Measurements from ENCODE around the gene RTTN. TPM values are rescaled to one million over a fixed set of nuclear protein-coding genes. Genes with fewer than 3 reads are reported as not detected.
A peak's percentile ranks its signal among the peaks of the same experiment; 100 is the strongest.

Gene RTTN
- total and polyA plus RNA-seq, 2 of the 4 experiments (the other 2 are of a cell fraction): 5.8 to 19.9 TPM

DNA sequence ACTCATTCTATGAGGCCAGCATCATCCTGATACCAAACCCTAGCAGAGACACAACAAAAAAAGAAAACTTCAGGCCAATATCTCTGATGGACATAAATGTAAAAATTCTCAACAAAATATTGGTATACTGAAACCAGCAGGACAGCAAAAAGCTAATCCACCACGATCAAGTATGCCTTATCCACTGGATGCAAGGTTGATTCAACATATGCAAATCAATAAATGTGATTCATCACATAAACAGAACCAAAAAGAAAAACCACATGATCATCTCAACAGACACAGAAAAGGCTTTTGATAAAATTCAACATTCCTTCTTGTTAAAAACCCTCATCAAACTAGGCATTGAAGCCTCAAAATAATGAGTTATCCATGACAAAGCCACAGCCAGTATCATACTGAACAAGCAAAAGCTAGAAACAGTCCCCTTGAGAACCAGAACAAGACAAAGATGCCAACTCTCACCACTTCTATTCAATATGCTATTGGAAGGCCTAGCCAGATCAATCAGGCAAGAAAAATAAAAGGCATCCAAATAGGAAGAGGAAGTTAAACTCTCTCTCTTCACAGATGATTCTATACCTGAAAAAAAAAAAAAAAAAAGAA lies 45.3 kb downstream of the RTTN start:
- no CpG with 5 or more reads among the region's 1 CpG for WGBS, 2 experiments (ENCODE audit: extremely low coverage in 2 of 2, insufficient read length in 1 of 2)
- no peak overlapping the region for H2BK15ac ChIP-seq (ENCODE audit: low read depth, low read length)
- no peak overlapping the region; a peak in 1 of 4 replicates for H4K8ac ChIP-seq (ENCODE audit: low read depth in 2 of 2, low read length in 2 of 2)
- H4K91ac ChIP-seq (ENCODE audit: insufficient read depth, low read depth, low read length): no peak overlapping the region
- H2BK120ac ChIP-seq (ENCODE audit: low read depth, low read length): peak overlapping the region; percentile 42; the same call in 1 of the 2 replicates
- BruUV-seq (replicated peaks): no TSS peak
- TF ChIP-seq RAD21 (IDR thresholded peaks at IDR 0.05; ENCODE audit: low read length): no peak
- TF ChIP-seq, protein P1, sequence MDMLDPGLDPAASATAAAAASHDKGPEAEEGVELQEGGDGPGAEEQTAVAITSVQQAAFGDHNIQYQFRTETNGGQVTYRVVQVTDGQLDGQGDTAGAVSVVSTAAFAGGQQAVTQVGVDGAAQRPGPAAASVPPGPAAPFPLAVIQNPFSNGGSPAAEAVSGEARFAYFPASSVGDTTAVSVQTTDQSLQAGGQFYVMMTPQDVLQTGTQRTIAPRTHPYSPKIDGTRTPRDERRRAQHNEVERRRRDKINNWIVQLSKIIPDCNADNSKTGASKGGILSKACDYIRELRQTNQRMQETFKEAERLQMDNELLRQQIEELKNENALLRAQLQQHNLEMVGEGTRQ (IDR thresholded peaks at IDR 0.05; ENCODE audit: low read depth, low read length): no peak
- H4K5ac ChIP-seq (ENCODE audit: low read depth, low read length): no peak overlapping the region
- H2BK5ac ChIP-seq (ENCODE audit: low read depth, low read length, poor library complexity, severe bottlenecking): no peak overlapping the region
- H3K4ac ChIP-seq (ENCODE audit: low read depth, low read length): no peak overlapping the region
- ChIA-PET POLR2A (ENCODE audit: unreplicated experiment) (no interaction called here), CTCF (interaction anchor here (0.7 kb wide), 1 partner anchor 238 kb away, joined by 8 read pairs; no protein-coding TSS in a partner anchor)
- no peak overlapping the region for H2BK20ac ChIP-seq (ENCODE audit: low read depth, low read length)
- no peak overlapping the region for H3K9ac ChIP-seq (ENCODE audit: low read depth, low read length)
- ATAC-seq (ENCODE audit: low read depth): no peak
- H2AK5ac ChIP-seq (ENCODE audit: low read depth, low read length): no peak overlapping the region
- peaks cover 3 to 9% of the 10 kb centered on the region in 2 experiments; a peak in 2 of 4 replicates for H3K79me1 ChIP-seq (ENCODE audit: low read depth in 1 of 2, low read length in 2 of 2)
- dilution Hi-C loops (cut with HindIII; ENCODE audit: low sequenced_read_pairs, unreplicated experiment) (no loop called here), intact Hi-C loops (cut with micrococcal nuclease) (no loop called here), in situ Hi-C loops (cut with MboI; ENCODE audit: low sequenced_read_pairs) (no loop called here)
- H3K27me3 ChIP-seq (ENCODE audit: control insufficient read depth, insufficient read depth, low read length): no peaks in the 10 kb centered on the region
- H3K36me3 ChIP-seq (ENCODE audit: control insufficient read depth, insufficient read depth, low read length): no peaks in the 10 kb centered on the region
- no peak overlapping the region for H3K14ac ChIP-seq (replicated peaks; ENCODE audit: low read depth, low read length)
- H3K4me1 ChIP-seq (ENCODE audit: control insufficient read depth, insufficient read depth, low read length): peaks cover 2% of the 10 kb centered on the region
- no peak overlapping the region for H3K27ac ChIP-seq (ENCODE audit: insufficient read depth, low read length)
- no peaks in the 10 kb centered on the region for H4K20me1 ChIP-seq (ENCODE audit: insufficient read depth, low read length)
- no peak overlapping the region for H2AK9ac ChIP-seq (replicated peaks; ENCODE audit: low read depth, low read length, poor library complexity)
- H3K23ac ChIP-seq (ENCODE audit: low read depth, low read length): no peak overlapping the region
- H3K9me3 ChIP-seq (ENCODE audit: control insufficient read depth, insufficient read depth, low read length): peaks cover 4% of the 10 kb centered on the region; the same call in 1 of the 2 replicates
- peak overlapping the region; percentile 28; the same call in 1 of the 2 replicates for H3K18ac ChIP-seq (ENCODE audit: low read depth, low read length)
- no peak overlapping the region for H3K56ac ChIP-seq (ENCODE audit: extremely low read depth, insufficient read depth, low read length)
- no peak overlapping the region for H3K4me3 ChIP-seq (ENCODE audit: insufficient read depth, low read depth, low read length)
- no peak overlapping the region for H2AFZ ChIP-seq (replicated peaks; ENCODE audit: low read length, poor library complexity)
- H3K9me1 ChIP-seq (ENCODE audit: insufficient read depth, low read length): peaks cover 3% of the 10 kb centered on the region; the same call in 1 of the 2 replicates
- DNase-seq: no peak
- H3K4me2 ChIP-seq (ENCODE audit: low read depth, low read length): no peak overlapping the region
